Mucosa of descending colon (tissue), 3 donors: ENCODE measurements around the gene PRR35. TPM values are rescaled to one million over a fixed set of nuclear protein-coding genes. Genes with fewer than 3 reads are reported as not detected.

Source experiments
- ATAC-seq: fragments of 200-7000 bp; cut with Tn5 transposase; one replicate; pipeline ENCODE4 v1.9.1; 2020; ENCODE audit warnings: mild to moderate bottlenecking, moderate library complexity
- DNase-seq, 3 donors: peaks; one replicate each; pipeline ENCODE4 v3.0.0-alpha.2; 2020
- H3K36me3 ChIP-seq: fragments of 200-600 bp; one replicate; pipeline ENCODE4 v1.8.0; 2021; ENCODE audit warnings: low read depth, mild to moderate bottlenecking
- H3K4me1 ChIP-seq: fragments of 200-600 bp; one replicate; pipeline ENCODE4 v1.8.0; 2021; ENCODE audit warnings: low read depth, mild to moderate bottlenecking
- H3K4me3 ChIP-seq: fragments of 200-600 bp; one replicate; pipeline ENCODE4 v1.8.0; 2021; ENCODE audit warnings: mild to moderate bottlenecking
- H3K9me3 ChIP-seq: fragments of 200-600 bp; one replicate; pipeline ENCODE4 v1.8.0; 2021; ENCODE audit warnings: mild to moderate bottlenecking
- CTCF ChIP-seq: fragments of 200-600 bp; IDR thresholded peaks from one replicate; pipeline ENCODE4 v1.8.0; 2022; ENCODE audit warnings: antibody characterized with exemption, mild to moderate bottlenecking
- intact Hi-C, 2 donors: fragments of 100-400 bp; cut with DNase I in 1 of 2; cut with micrococcal nuclease in 1 of 2; formaldehyde crosslinking; loops; one replicate each; pipeline versions ENCODE4 v1.11.0 to v1.11.1; 2022; cut with DNase I, micrococcal nuclease
- total RNA-seq, 3 donors: library from RNA; stranded (reverse); fragmentation: NEBNext Ultra II Directional in 2 of 3; extraction: Animal tissue kit (Norgen Biotek cat#: 25700) in 2 of 3; gene quantifications; one replicate each; pipeline versions ENCODE4 v1.2.1 to v1.2.4, GENCODE V29; 2021 to 2023
- donor health status: DM: no; HTN: no; CAD: no; lungs with moderate emphysema.
- donor health status: DM: no; HTN: no; CAD: no.
- donor health status: DM: no; HTN: yes; CAD: no.

Gene PRR35
- total RNA-seq, 3 donors from 2014 or later: not detected

GRCh38 chr16:561957-562938, 2.1 kb downstream of the PRR35 start:
- no peaks in the 10 kb centered on the region for H3K9me3 ChIP-seq
- no peak for DNase-seq
- H3K4me1 ChIP-seq: peaks cover 15% of the 10 kb centered on the region
- ATAC-seq: no peak
- no peak for TF ChIP-seq CTCF
- intact Hi-C loops: no loop called here
- no peak overlapping the region for H3K4me3 ChIP-seq
- H3K36me3 ChIP-seq: no peaks in the 10 kb centered on the region

DNA sequence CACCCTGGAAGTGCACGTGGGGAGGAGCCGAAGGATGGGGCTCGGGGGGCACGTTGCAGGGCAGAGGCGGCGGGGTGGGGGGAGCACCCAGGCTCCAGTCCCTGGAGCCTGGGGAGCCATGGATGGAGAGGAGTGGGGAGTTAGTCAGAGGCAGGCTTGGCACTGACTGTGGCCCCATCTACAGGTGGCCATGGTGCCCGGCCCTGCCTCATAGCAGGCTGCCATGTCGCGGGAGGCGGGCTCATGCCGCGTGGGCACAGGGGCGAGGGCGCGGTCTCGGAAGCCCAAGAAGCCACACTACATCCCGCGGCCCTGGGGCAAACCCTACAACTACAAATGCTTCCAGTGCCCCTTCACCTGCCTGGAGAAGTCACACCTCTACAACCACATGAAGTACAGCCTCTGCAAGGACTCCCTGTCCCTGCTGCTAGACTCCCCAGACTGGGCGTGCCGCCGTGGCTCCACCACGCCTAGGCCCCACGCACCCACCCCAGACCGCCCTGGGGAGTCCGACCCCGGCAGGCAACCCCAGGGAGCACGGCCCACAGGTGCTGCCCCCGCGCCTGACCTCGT, 3.0 kb downstream of the PRR35 start:
- ATAC-seq: no peak
- TF ChIP-seq CTCF: no peak
- Histone ChIP-seq H3K4me1 (peaks cover 23% of the 10 kb centered on the region), H3K4me3 (no peak overlapping the region), H3K36me3 (no peaks in the 10 kb centered on the region), H3K9me3 (no peaks in the 10 kb centered on the region)
- intact Hi-C loops: no loop called here
- no peak for DNase-seq

DNA sequence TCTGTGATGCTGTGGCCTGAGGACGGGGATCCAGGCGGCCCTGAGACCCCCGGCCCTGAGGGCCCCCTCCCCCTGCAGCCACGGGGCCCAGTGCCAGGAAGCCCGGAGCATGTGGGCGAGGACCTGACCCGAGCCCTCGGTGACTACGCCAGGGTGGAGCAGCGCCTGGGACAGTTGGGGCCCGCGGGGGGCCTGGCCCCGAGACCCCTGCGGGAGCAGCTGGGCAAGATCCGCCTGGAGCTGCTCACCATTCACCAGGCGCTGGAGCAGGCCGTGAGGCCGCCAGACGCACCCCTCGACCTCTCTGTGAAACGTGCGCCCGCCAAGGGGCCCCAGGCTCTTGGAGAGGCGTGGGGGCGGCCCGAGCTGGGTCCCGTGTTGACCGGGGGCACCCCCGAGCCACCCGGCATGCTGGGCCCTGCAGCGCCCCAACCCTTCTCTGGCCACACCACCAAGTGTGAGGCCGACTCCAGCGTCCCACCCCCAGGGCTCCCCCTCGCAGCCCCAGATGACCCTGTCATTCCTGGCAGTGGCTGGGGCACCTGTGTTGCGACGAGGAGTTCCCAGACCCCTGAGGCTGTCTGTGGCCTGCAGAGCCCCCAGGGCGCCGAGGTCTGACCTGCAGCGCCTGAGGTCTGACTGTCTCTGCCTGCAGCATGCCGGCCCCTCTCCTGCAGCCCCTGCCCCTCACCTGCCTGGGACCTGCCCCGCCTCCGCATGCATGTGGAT, 4.7 kb downstream of the PRR35 start:
- ATAC-seq (no peak), DNase-seq (no peak)
- intact Hi-C loops: no loop called here
- Histone ChIP-seq H3K4me3 (no peak overlapping the region), H3K4me1 (peaks cover 29% of the 10 kb centered on the region), H3K36me3 (no peaks in the 10 kb centered on the region), H3K9me3 (no peaks in the 10 kb centered on the region)
- no peak for TF ChIP-seq CTCF

DNA sequence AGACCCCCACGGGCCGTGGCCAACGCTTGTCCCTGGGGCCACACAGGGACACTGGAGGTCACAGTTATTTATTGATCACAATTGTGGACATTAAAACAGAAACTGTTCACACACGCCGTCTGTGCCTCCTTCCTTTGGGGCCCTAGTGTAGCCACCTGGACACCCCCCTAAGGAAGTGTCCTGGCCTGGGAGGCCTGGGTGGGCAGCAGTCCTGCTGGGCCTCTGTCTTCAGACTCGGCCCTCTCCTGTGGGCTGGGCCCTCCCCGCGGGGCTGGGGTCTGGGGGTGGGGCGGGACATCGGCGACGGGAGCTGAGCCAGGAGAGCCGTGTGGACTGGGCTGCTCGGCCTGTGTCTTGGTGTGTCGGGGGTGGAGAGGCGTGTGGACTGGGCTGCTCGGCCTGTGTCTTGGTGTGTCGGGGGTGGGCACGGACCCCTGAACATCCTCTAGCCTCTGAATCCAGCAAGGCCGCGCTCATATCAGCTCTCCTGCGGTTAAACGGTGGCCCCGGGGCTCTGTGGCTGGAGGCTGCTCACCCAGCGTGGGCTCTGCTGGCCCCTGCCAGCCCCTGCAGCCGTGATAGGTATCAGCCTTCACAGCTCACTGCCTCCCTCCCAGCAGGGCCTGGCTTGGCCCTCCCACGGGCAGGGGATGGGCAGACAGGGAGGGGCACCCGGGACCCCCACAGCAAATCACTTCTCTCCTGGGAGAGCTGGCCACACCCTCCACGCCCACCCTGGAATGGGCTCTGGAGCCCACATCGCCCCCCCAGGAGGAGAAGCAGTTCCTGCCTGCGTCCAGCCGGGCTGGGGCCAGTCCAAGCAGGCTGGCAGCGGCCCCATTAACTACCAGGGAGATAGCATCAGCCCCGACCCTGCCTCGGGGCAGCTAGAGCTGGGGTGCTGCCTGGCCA, 5.5 kb downstream of the PRR35 start:
- no peak for ATAC-seq
- intact Hi-C loops: no loop called here
- H3K9me3 ChIP-seq: no peaks in the 10 kb centered on the region
- no peak for TF ChIP-seq CTCF
- DNase-seq: no peak
- H3K4me1 ChIP-seq: peaks cover 31% of the 10 kb centered on the region
- H3K4me3 ChIP-seq: no peak overlapping the region
- H3K36me3 ChIP-seq: no peaks in the 10 kb centered on the region
